Right lobe of liver (tissue), 6 donors: ENCODE data around the gene CIAO2B. TPM values are rescaled to one million over a fixed set of nuclear protein-coding genes. Genes with fewer than 3 reads are reported as not detected.

Experiments used
- ATAC-seq, 4 donors: fragments of 200-7000 bp; cut with Tn5 transposase; one replicate each; pipeline ENCODE4 v1.9.1; 2020; ENCODE audit warnings: mild to moderate bottlenecking in 4 of 4, moderate library complexity in 4 of 4
- DNase-seq, 3 donors: peaks; one replicate each; pipeline ENCODE4 v3.0.0-alpha.2; 2020
- H3K27ac ChIP-seq, 3 donors: fragments of 200-600 bp; one replicate each; pipeline ENCODE4 v1.8.0; 2022
- H3K27me3 ChIP-seq, 2 donors: fragments of 200-600 bp; one replicate each; pipeline ENCODE4 v1.8.0; 2022
- H3K36me3 ChIP-seq, 4 donors: fragments of 200-600 bp; sonication (generic) in 1 of 4; one replicate each; pipeline versions ENCODE4 v1.5.1 to v1.8.0; 2017 to 2022; ENCODE audit warnings: control low read depth in 1 of 4
- H3K4me1 ChIP-seq, 4 donors: fragments of 200-600 bp; sonication (generic) in 1 of 4; one replicate each; pipeline versions ENCODE4 v1.5.1 to v1.8.0; 2017 to 2022; ENCODE audit warnings: control low read depth in 1 of 4
- H3K4me3 ChIP-seq, 3 donors: fragments of 200-600 bp; one replicate each; pipeline ENCODE4 v1.8.0; 2022
- H3K9me3 ChIP-seq, 4 donors: fragments of 200-600 bp; sonication (generic) in 1 of 4; one replicate each; pipeline versions ENCODE4 v1.5.1 to v1.8.0; 2017 to 2022; ENCODE audit warnings: control low read depth in 1 of 4
- CTCF ChIP-seq, 4 donors: fragments of 200-600 bp in 3 of 4; fragments of 450-650 bp in 1 of 4; IDR thresholded peaks; one replicate each; pipeline versions ENCODE4 v1.5.1 to v1.8.0; 2016 to 2022; ENCODE audit warnings: antibody characterized with exemption in 4 of 4, mild to moderate bottlenecking in 2 of 4
- POLR2A ChIP-seq: fragments of 450-650 bp; IDR thresholded peaks from one replicate; pipeline ENCODE4 v1.6.1; 2017; ENCODE audit warnings: antibody characterized with exemption, mild to moderate bottlenecking
- WGBS: methylation state at CpG from one replicate; pipeline ENCODE4 v1.1.6; 2018; ENCODE audit warnings: low coverage, low lambda C conversion rate; ENCODE audit not compliant: insufficient coverage; ENCODE audit errors: missing lambda C conversion rate; 5-methylcytosine and 5-hydroxymethylcytosine counted together
- intact Hi-C, 2 donors: fragments of 100-400 bp; cut with DNase I; formaldehyde crosslinking; loops; one replicate each; pipeline versions ENCODE4 v1.11.2 to v1.14.1; 2022
- total RNA-seq, 6 experiments: library from RNA; depleted of rRNA in 2 of 6; stranded (reverse); fragments of >200 nt in 2 of 6; fragmentation: NEBNext Ultra II Directional in 3 of 6; extraction: Animal tissue kit (Norgen Biotek cat#: 25700) in 3 of 6; gene quantifications; one replicate each; pipeline versions ENCODE4 v1.1.0 to v1.2.4, GENCODE V29; 2016 to 2023
- donor health status: DM: no; HTN: yes; CAD: no.
- donor health status: DM: no; HTN: no; CAD: no.
- donor health status: DM: no; HTN: no; CAD: no.
- donor health status: DM: no; HTN: yes; CAD: no.
- donor health status: DM: no; HTN: yes; CAD: no.

Gene CIAO2B
- total RNA-seq, 6 experiments from 2014 or later = 40.6 to 111 (median 47.4) TPM

- TF ChIP-seq CTCF (IDR thresholded peaks at IDR 0.05) (no peak), POLR2A (no peak)
- H3K27me3 ChIP-seq = no peaks in the 10 kb centered on the region
- no peaks in the 10 kb centered on the region for H3K36me3 ChIP-seq
- no peaks in the 10 kb centered on the region for H3K9me3 ChIP-seq
- intact Hi-C loops = no loop called here
- ATAC-seq (no peak), DNase-seq (no peak)
- H3K27ac ChIP-seq = no peak overlapping the region
- no peaks in the 10 kb centered on the region for H3K4me1 ChIP-seq
- 78% methylated on average over 1 of the region's 6 CpGs for WGBS
- no peak overlapping the region for H3K4me3 ChIP-seq
These were observed 15.8 kb downstream of the CIAO2B start for GRCh38 chr16:66918355-66918754.

GRCh38 chr16:66917741-66918140 is 16.5 kb downstream of the CIAO2B start:
- no peaks in the 10 kb centered on the region for H3K36me3 ChIP-seq
- DNase-seq (no peak), ATAC-seq (peak in 1 of 4 donors; percentile 25)
- WGBS = 42% methylated on average over 3 of the region's 9 CpGs
- TF ChIP-seq POLR2A (no peak), CTCF (IDR thresholded peaks at IDR 0.05) (no peak)
- no peaks in the 10 kb centered on the region for H3K4me1 ChIP-seq
- H3K27me3 ChIP-seq = no peaks in the 10 kb centered on the region
- H3K9me3 ChIP-seq = no peaks in the 10 kb centered on the region
- no peak overlapping the region for H3K27ac ChIP-seq
- intact Hi-C loops = no loop called here
- no peak overlapping the region for H3K4me3 ChIP-seq

- no peak for TF ChIP-seq POLR2A
- no peak for TF ChIP-seq CTCF (IDR thresholded peaks at IDR 0.05)
- intact Hi-C loops = no loop called here
- Histone ChIP-seq H3K4me3 (no peak overlapping the region), H3K36me3 (no peaks in the 10 kb centered on the region), H3K9me3 (no peaks in the 10 kb centered on the region), H3K27ac (no peak overlapping the region), H3K4me1 (no peaks in the 10 kb centered on the region), H3K27me3 (no peaks in the 10 kb centered on the region)
- DNase-seq (no peak), ATAC-seq (no peak)
- 82% methylated on average over 6 of the region's 6 CpGs for WGBS
These were observed 17.7 kb downstream of the CIAO2B start for GRCh38 chr16:66916518-66916917.

GRCh38 chr16:66915041-66915440 is 19.2 kb downstream of the CIAO2B start:
- DNase-seq (no peak), ATAC-seq (no peak)
- Histone ChIP-seq H3K9me3 (no peaks in the 10 kb centered on the region), H3K4me3 (no peak overlapping the region), H3K4me1 (no peaks in the 10 kb centered on the region), H3K27ac (no peak overlapping the region), H3K36me3 (no peaks in the 10 kb centered on the region), H3K27me3 (no peaks in the 10 kb centered on the region)
- TF ChIP-seq POLR2A (no peak), CTCF (IDR thresholded peaks at IDR 0.05) (no peak)
- 66% methylated on average over 7 of the region's 7 CpGs for WGBS
- intact Hi-C loops = no loop called here

- H3K9me3 ChIP-seq = no peaks in the 10 kb centered on the region
- H3K27ac ChIP-seq = no peak overlapping the region
- no peaks in the 10 kb centered on the region for H3K27me3 ChIP-seq
- no peak for TF ChIP-seq CTCF (IDR thresholded peaks at IDR 0.05)
- TF ChIP-seq POLR2A = no peak
- intact Hi-C loops = no loop called here
- DNase-seq (no peak), ATAC-seq (no peak)
- no peak overlapping the region for H3K4me3 ChIP-seq
- H3K4me1 ChIP-seq = no peaks in the 10 kb centered on the region
- H3K36me3 ChIP-seq = no peaks in the 10 kb centered on the region
- WGBS = 93% methylated on average over 5 of the region's 7 CpGs
These were observed 19.7 kb downstream of the CIAO2B start for GRCh38 chr16:66914541-66914940.
